ENCODE measurements around the gene CTIF.

DNA sequence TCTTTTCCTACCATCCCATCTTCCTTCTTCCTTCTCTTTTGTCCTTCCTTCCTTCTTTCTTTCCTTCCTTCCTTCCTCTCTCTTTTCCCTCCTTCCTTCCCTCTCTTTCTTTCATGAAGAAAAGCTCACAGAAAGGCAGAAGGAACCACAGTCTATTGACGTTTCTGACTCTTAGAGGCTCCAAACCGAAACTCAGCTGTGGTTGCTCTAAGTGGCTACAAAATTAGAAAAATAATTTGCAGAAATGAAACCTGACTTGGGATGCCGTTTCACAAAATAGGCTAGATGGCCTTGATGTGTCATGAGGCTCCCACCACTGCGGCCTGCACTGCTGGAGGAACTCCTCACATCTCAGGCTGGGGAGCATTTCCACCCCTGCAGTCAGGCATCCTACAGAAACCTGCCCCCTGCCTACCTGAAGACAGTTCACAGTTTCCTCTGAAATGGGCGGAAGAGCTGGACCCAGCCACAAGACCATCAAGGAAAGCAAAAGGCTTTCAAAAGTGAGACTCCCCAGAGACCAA is 246.3 kb downstream of the CTIF start:
- TF ChIP-seq POLR2AphosphoS5 (IDR thresholded peaks at IDR 0.05; ENCODE audit: borderline replicate concordance, low read depth, low read length) (no peak), EZH2 (IDR thresholded peaks at IDR 0.05) (no peak)
